Activated CD8-positive, alpha-beta T cell treated with anti-CD3 and anti-CD28 coated beads for 36 hours (primary cell): Measurements from ENCODE around the gene SHISA6. TPM values are rescaled to one million over a fixed set of nuclear protein-coding genes. Genes with fewer than 3 reads are reported as not detected.

Experiments
- ATAC-seq: fragments of 200-7000 bp; cut with Tn5 transposase; one replicate; pipeline ENCODE4 v1.10.0; 2021; ENCODE audit warnings: mild to moderate bottlenecking, moderate library complexity
- CTCF ChIA-PET: fragments of 350-600 bp; sonication (Branson Sonifier 250); formaldehyde crosslinking; loops from one replicate; lab custom pipeline; 2021; ENCODE audit warnings: antibody characterized with exemption; lab: Charles Lee
- POLR2A ChIA-PET: fragments of 350-600 bp; sonication (Branson Sonifier 250); formaldehyde crosslinking; loops from one replicate; lab custom pipeline; 2021; ENCODE audit warnings: antibody characterized with exemption; lab: Charles Lee
- DNase-seq: peaks from one replicate; pipeline ENCODE4 v3.0.0-alpha.2; 2020
- H3K27ac Mint-ChIP-seq: one replicate; pipeline ENCODE4 v1.8.0; 2021; ENCODE audit warnings: mild to moderate bottlenecking, mixed read lengths
- H3K27me3 Mint-ChIP-seq: one replicate; pipeline ENCODE4 v1.8.0; 2021; ENCODE audit warnings: mixed read lengths
- H3K36me3 Mint-ChIP-seq: one replicate; pipeline ENCODE4 v1.8.0; 2021; ENCODE audit warnings: low read depth, mixed read lengths
- H3K4me1 Mint-ChIP-seq: one replicate; pipeline ENCODE4 v1.8.0; 2021; ENCODE audit warnings: low read depth, mixed read lengths
- H3K4me3 Mint-ChIP-seq: one replicate; pipeline ENCODE4 v1.8.0; 2021; ENCODE audit warnings: mild to moderate bottlenecking, moderate library complexity, mixed read lengths
- H3K9me3 Mint-ChIP-seq: one replicate; pipeline ENCODE4 v1.8.0; 2021; ENCODE audit warnings: mixed read lengths
- intact Hi-C: fragments of 100-400 bp; cut with micrococcal nuclease; formaldehyde crosslinking; loops from one replicate; pipeline ENCODE4 v1.10.0; 2022
- total RNA-seq, 2 experiments: library from RNA; stranded (reverse); gene quantifications; one replicate each; pipeline ENCODE4 v1.2.3, GENCODE V29; 2021
- TF ChIP-seq, protein P1 (sequence below): fragments of 200-600 bp; IDR thresholded peaks from one replicate; pipeline ENCODE4 v1.8.0; 2022; ENCODE audit warnings: antibody characterized with exemption, mild to moderate bottlenecking

The SHISA6 gene
- total RNA-seq, 2 experiments from 2014 or later, result not detected

- DNase-seq, result no peak
- Mint-ChIP-seq H3K27me3 (peaks cover 2% of the 10 kb centered on the region), H3K27ac (no peak overlapping the region), H3K9me3 (peaks cover 8% of the 10 kb centered on the region), H3K36me3 (no peaks in the 10 kb centered on the region), H3K4me1 (no peaks in the 10 kb centered on the region), H3K4me3 (no peak overlapping the region)
- intact Hi-C loops, result no loop called here
- TF ChIP-seq, protein P1, sequence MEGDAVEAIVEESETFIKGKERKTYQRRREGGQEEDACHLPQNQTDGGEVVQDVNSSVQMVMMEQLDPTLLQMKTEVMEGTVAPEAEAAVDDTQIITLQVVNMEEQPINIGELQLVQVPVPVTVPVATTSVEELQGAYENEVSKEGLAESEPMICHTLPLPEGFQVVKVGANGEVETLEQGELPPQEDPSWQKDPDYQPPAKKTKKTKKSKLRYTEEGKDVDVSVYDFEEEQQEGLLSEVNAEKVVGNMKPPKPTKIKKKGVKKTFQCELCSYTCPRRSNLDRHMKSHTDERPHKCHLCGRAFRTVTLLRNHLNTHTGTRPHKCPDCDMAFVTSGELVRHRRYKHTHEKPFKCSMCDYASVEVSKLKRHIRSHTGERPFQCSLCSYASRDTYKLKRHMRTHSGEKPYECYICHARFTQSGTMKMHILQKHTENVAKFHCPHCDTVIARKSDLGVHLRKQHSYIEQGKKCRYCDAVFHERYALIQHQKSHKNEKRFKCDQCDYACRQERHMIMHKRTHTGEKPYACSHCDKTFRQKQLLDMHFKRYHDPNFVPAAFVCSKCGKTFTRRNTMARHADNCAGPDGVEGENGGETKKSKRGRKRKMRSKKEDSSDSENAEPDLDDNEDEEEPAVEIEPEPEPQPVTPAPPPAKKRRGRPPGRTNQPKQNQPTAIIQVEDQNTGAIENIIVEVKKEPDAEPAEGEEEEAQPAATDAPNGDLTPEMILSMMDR, result no peak
- POLR2A ChIA-PET, result no interaction called here
- CTCF ChIA-PET, result no interaction called here
- ATAC-seq, result no peak
Observed at GRCh38 chr17:11380761-11381160, 139.7 kb downstream of the SHISA6 start.

DNA sequence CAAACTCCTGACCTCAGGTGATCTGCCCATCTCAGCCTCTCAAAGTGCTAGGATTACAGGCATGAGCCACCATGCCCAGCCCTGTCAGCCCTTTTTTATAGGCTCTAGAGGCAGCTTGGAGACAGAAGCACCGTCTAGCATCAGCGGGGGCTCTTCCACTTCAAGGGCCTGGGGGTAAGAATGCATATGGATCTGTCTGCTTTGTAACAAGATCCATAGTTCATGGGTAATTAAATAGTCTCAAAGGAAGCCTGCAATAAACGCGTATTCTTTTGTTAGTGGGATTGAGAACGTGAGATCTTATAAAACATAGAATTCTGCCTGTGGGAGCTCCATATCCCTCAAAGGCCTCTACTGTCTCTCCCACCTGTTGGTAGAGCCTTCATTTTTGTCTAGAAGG, 142.1 kb downstream of the SHISA6 start:
- POLR2A ChIA-PET, result no interaction called here
- H3K4me3 Mint-ChIP-seq, result no peak overlapping the region
- DNase-seq (no peak), ATAC-seq (no peak)
- no peaks in the 10 kb centered on the region for H3K4me1 Mint-ChIP-seq
- H3K36me3 Mint-ChIP-seq, result no peaks in the 10 kb centered on the region
- peaks cover 2% of the 10 kb centered on the region for H3K27me3 Mint-ChIP-seq
- H3K27ac Mint-ChIP-seq, result no peak overlapping the region
- intact Hi-C loops, result no loop called here
- CTCF ChIA-PET, result no interaction called here
- peaks cover 8% of the 10 kb centered on the region for H3K9me3 Mint-ChIP-seq
- TF ChIP-seq, protein P1, result no peak

DNA sequence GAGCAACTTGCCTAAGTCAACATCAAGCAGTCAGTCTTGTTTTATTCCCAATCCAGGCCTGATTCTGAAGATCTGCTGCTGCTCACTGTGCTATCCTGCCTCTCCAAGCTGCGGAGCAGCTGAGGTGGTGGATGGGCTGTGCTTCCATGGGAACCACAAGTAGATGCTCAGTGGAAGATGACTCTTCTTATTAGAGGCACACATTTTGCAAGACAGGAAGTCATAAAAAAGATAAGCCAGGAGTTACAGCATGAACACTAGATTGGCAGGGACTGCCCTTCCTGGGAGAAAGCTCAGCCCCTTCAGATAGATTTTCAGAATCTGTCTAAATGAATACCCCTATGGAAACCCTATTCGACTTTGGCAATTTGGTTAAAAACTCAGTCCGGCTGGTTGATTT, 143.1 kb downstream of the SHISA6 start:
- no peak overlapping the region for H3K27ac Mint-ChIP-seq
- ATAC-seq (no peak), DNase-seq (no peak)
- peaks cover 8% of the 10 kb centered on the region for H3K9me3 Mint-ChIP-seq
- H3K4me3 Mint-ChIP-seq, result no peak overlapping the region
- H3K36me3 Mint-ChIP-seq, result no peaks in the 10 kb centered on the region
- ChIA-PET CTCF (no interaction called here), POLR2A (no interaction called here)
- no peaks in the 10 kb centered on the region for H3K4me1 Mint-ChIP-seq
- TF ChIP-seq, protein P1, result no peak
- H3K27me3 Mint-ChIP-seq, result peaks cover 2% of the 10 kb centered on the region
- intact Hi-C loops, result no loop called here

DNA sequence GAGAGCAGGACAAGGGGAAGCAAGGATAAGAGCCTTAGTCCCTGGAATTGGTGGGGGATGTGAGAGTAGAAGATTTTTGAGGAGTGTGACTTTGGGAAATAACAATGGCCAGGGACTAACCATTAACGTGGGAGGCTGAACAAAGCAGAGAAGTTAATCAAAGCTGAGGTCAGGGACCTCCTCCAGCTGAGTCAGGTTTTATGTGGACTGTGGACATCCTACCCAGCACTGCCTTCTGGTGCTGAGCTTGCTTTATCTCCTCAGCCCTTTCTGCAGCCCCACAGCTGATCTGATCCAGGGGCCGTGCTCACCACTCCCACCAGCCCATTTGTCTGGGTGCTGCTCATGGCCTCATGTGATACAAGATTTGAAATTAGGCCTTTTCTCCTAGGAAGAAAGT, 146.6 kb downstream of the SHISA6 start:
- intact Hi-C loops, result no loop called here
- no peaks in the 10 kb centered on the region for H3K36me3 Mint-ChIP-seq
- no peak overlapping the region for H3K27ac Mint-ChIP-seq
- peaks cover 14% of the 10 kb centered on the region for H3K9me3 Mint-ChIP-seq
- TF ChIP-seq, protein P1, result no peak
- ChIA-PET CTCF (no interaction called here), POLR2A (no interaction called here)
- DNase-seq (no peak), ATAC-seq (no peak)
- H3K4me1 Mint-ChIP-seq, result no peaks in the 10 kb centered on the region
- H3K4me3 Mint-ChIP-seq, result no peak overlapping the region
- peaks cover 2% of the 10 kb centered on the region for H3K27me3 Mint-ChIP-seq

- no peak overlapping the region for H3K4me3 Mint-ChIP-seq
- intact Hi-C loops, result no loop called here
- ATAC-seq (no peak), DNase-seq (no peak)
- POLR2A ChIA-PET, result no interaction called here
- H3K27me3 Mint-ChIP-seq, result peaks cover 2% of the 10 kb centered on the region
- CTCF ChIA-PET, result no interaction called here
- TF ChIP-seq, protein P1, result no peak
- no peaks in the 10 kb centered on the region for H3K4me1 Mint-ChIP-seq
- H3K9me3 Mint-ChIP-seq, result peaks cover 14% of the 10 kb centered on the region
- H3K36me3 Mint-ChIP-seq, result no peaks in the 10 kb centered on the region
- no peak overlapping the region for H3K27ac Mint-ChIP-seq
Observed at GRCh38 chr17:11388054-11388453, 147.0 kb downstream of the SHISA6 start.
